GM12878 (cell line): ENCODE data around the gene AIG1. TPM values are rescaled to one million over a fixed set of nuclear protein-coding genes. Genes with fewer than 3 reads are reported as not detected.

Experiments
- ATAC-seq: fragments of 200-7000 bp; cut with Tn5 transposase; 3 replicates; pipeline ENCODE4 v1.9.1; 2020; ENCODE audit warnings: mild to moderate bottlenecking, moderate library complexity
- BruUV-seq: library from RNA; stranded (reverse); fragments of 400-500 nt; replicated peaks from 2 replicates; lab custom pipeline; 2021; lab: Mats Ljungman, UMichigan
- CTCF ChIA-PET: fragments of 300-600 bp; sonication (Branson Sonifier 250); formaldehyde crosslinking; extraction: SDS; loops from one replicate; lab custom pipeline; 2021; ENCODE audit warnings: inconsistent platforms; lab: Yijun Ruan, JAX
- POLR2A ChIA-PET: fragments of 350-600 bp; formaldehyde crosslinking; extraction: SDS; loops from one replicate; lab custom pipeline; 2021; ENCODE audit warnings: inconsistent platforms; lab: Charles Lee
- RAD21 ChIA-PET: fragments of 300-600 bp; sonication (Branson Sonifier 250); formaldehyde crosslinking; loops from one replicate; lab custom pipeline; 2023; ENCODE audit warnings: antibody characterized with exemption; ENCODE audit not compliant: unreplicated experiment; lab: Charles Lee
- SMC1A ChIA-PET: fragments of 300-600 bp; sonication (Branson Sonifier 250); formaldehyde crosslinking; loops from one replicate; lab custom pipeline; 2023; ENCODE audit not compliant: unreplicated experiment, uncharacterized antibody; lab: Charles Lee
- DNase-seq: peaks from one replicate; pipeline ENCODE4 v3.0.0-alpha.2; 2011; ENCODE audit warnings: low read depth, low spot score
- FAIRE-seq: peaks from 3 replicates; lab custom pipeline; 2011; peaks lifted over from hg19 to GRCh38; lab: Jason Lieb, UNC
- H2AFZ ChIP-seq: 2 replicates; pipeline ENCODE4 v1.6.0; 2011; ENCODE audit warnings: low read depth, low read length, control low read depth; ENCODE audit not compliant: control insufficient read depth
- H3K27ac ChIP-seq: 2 replicates; pipeline ENCODE4 v1.5.1; 2011; ENCODE audit warnings: control low read depth; ENCODE audit not compliant: control insufficient read depth, insufficient read depth
- H3K27me3 ChIP-seq, 2 experiments: replicated peaks in 1 of 2; 2 replicates each; pipeline versions ENCODE4 v1.6.0 to v1.6.1; 2011; ENCODE audit warnings: low read length in 1 of 2; ENCODE audit not compliant: control insufficient read depth in 2 of 2, insufficient read depth in 2 of 2
- H3K36me3 ChIP-seq, 2 experiments: 2 replicates each; pipeline ENCODE4 v1.5.1; 2011; ENCODE audit warnings: low read length in 1 of 2; ENCODE audit not compliant: control insufficient read depth in 2 of 2, insufficient read depth in 2 of 2
- H3K4me1 ChIP-seq: 2 replicates; pipeline ENCODE4 v1.6.1; 2011; ENCODE audit warnings: mild to moderate bottlenecking, low read length, moderate library complexity, mixed read lengths; ENCODE audit not compliant: control insufficient read depth, insufficient read depth
- H3K4me2 ChIP-seq: 2 replicates; pipeline ENCODE4 v1.6.0; 2011; ENCODE audit warnings: control low read depth; ENCODE audit not compliant: control insufficient read depth, insufficient read depth
- H3K4me3 ChIP-seq: fragments of 200-600 bp; sonication (generic); 2 replicates; pipeline ENCODE4 v1.5.1; 2016
- H3K79me2 ChIP-seq: 2 replicates; pipeline ENCODE4 v1.6.0; 2011; ENCODE audit warnings: low read length; ENCODE audit not compliant: control insufficient read depth, insufficient read depth
- H3K9ac ChIP-seq: 2 replicates; pipeline ENCODE4 v1.8.0; 2011; ENCODE audit warnings: low read length, control low read depth, mixed read lengths; ENCODE audit not compliant: control insufficient read depth, insufficient read depth
- H3K9me3 ChIP-seq: replicated peaks from 3 replicates; pipeline ENCODE4 v1.5.1; 2011; ENCODE audit warnings: mild to moderate bottlenecking, low read length; ENCODE audit not compliant: control insufficient read depth, insufficient read depth
- H4K20me1 ChIP-seq: 2 replicates; pipeline ENCODE4 v1.6.0; 2011; ENCODE audit not compliant: control insufficient read depth, insufficient read depth
- ATF7 ChIP-seq: fragments of 450-650 bp; IDR thresholded peaks from 2 replicates; pipeline ENCODE4 v1.6.1; 2016; ENCODE audit warnings: low read depth, mild to moderate bottlenecking
- BCL11A ChIP-seq: IDR thresholded peaks from 2 replicates; pipeline ENCODE4 v1.6.1; 2011; ENCODE audit warnings: low read depth, low read length
- CBFB ChIP-seq: IDR thresholded peaks from 2 replicates; pipeline ENCODE4 v1.6.1; 2016; ENCODE audit warnings: antibody characterized with exemption, low read depth
- CREM ChIP-seq: IDR thresholded peaks from 2 replicates; pipeline ENCODE4 v1.6.1; 2014; ENCODE audit warnings: antibody characterized with exemption, low read depth
- EGR1 ChIP-seq, 2 experiments: IDR thresholded peaks; 1 replicate in 1 of 2; 2 replicates in 1 of 2; pipeline ENCODE4 v1.6.1; 2011 to 2012; ENCODE audit warnings: low read depth in 2 of 2, low read length in 2 of 2, borderline replicate concordance in 1 of 2, mild to moderate bottlenecking in 1 of 2, moderate library complexity in 1 of 2
- ESRRA ChIP-seq: IDR thresholded peaks from 2 replicates; pipeline ENCODE4 v1.6.1; 2012; ENCODE audit warnings: mild to moderate bottlenecking, low read length, improper control_type of control experiment
- FOXK2 ChIP-seq: fragments of 450-650 bp; IDR thresholded peaks from 2 replicates; pipeline ENCODE4 v1.6.1; 2017; ENCODE audit warnings: mild to moderate bottlenecking, moderate library complexity
- FOXM1 ChIP-seq: IDR thresholded peaks from 2 replicates; pipeline ENCODE4 v1.6.1; 2012; ENCODE audit warnings: low read depth, mild to moderate bottlenecking, inconsistent platforms, low read length, moderate library complexity
- MEF2A ChIP-seq: IDR thresholded peaks from 2 replicates; pipeline ENCODE4 v1.6.1; 2011; ENCODE audit warnings: low read depth, mild to moderate bottlenecking, low read length, moderate library complexity; ENCODE audit not compliant: insufficient read depth
- NR2C2 ChIP-seq: IDR thresholded peaks from 2 replicates; pipeline ENCODE4 v1.6.1; 2011; ENCODE audit warnings: borderline replicate concordance, low read depth; ENCODE audit not compliant: control insufficient read depth, insufficient read length
- PML ChIP-seq: IDR thresholded peaks from 2 replicates; pipeline ENCODE4 v1.6.1; 2012; ENCODE audit warnings: low read length, inconsistent platforms
- POLR2AphosphoS2 ChIP-seq: IDR thresholded peaks from 2 replicates; pipeline ENCODE4 v1.6.1; 2011; ENCODE audit warnings: low read depth, mild to moderate bottlenecking, low read length, improper control_type of control experiment, moderate library complexity
- RAD21 ChIP-seq: IDR thresholded peaks from 2 replicates; pipeline ENCODE4 v1.6.1; 2011; ENCODE audit warnings: mild to moderate bottlenecking, low read depth, low read length, moderate library complexity; ENCODE audit not compliant: insufficient read depth
- RELA ChIP-seq: fragments of 450-650 bp; IDR thresholded peaks from 2 replicates; pipeline ENCODE4 v1.8.0; 2014; ENCODE audit warnings: borderline replicate concordance; ENCODE audit not compliant: partially characterized antibody
- REST ChIP-seq: IDR thresholded peaks from 2 replicates; pipeline ENCODE4 v1.6.1; 2012; ENCODE audit warnings: mild to moderate bottlenecking, low read depth, low read length
- SMAD1 ChIP-seq: fragments of 450-650 bp; IDR thresholded peaks from 2 replicates; pipeline ENCODE4 v1.6.1; 2018; ENCODE audit warnings: mild to moderate bottlenecking, low read depth; ENCODE audit not compliant: partially characterized antibody
- SMAD5 ChIP-seq: IDR thresholded peaks from 2 replicates; pipeline ENCODE4 v1.6.1; 2016; ENCODE audit warnings: antibody characterized with exemption, low read depth
- STAT3 ChIP-seq: IDR thresholded peaks from 2 replicates; pipeline ENCODE4 v1.6.1; 2011; ENCODE audit warnings: low read depth, low read length, improper control_type of control experiment
- TAF1 ChIP-seq: IDR thresholded peaks from 2 replicates; pipeline ENCODE4 v1.6.1; 2011; ENCODE audit warnings: mild to moderate bottlenecking, low read depth, low read length, borderline replicate concordance
- TCF7 ChIP-seq: IDR thresholded peaks from 2 replicates; pipeline ENCODE4 v1.6.1; 2014; ENCODE audit warnings: antibody characterized with exemption, borderline replicate concordance
- WGBS: methylation state at CpG from one replicate; pipeline ENCODE4 v1.1.6; 2016; ENCODE audit warnings: low lambda C conversion rate; ENCODE audit not compliant: insufficient replicate concordance, insufficient coverage; ENCODE audit errors: missing lambda C conversion rate; 5-methylcytosine and 5-hydroxymethylcytosine counted together
- in situ Hi-C: fragments of 300-500 bp; cut with MboI; formaldehyde crosslinking; loops from 9 replicates; pipeline ENCODE4 v1.14.3; 2018; ENCODE audit warnings: mixed read lengths
- intact Hi-C: fragments of 100-400 bp; cut with micrococcal nuclease; formaldehyde crosslinking; loops from one replicate; pipeline ENCODE4 v1.14.2; 2022; ENCODE audit not compliant: unreplicated experiment
- polyA plus RNA-seq, 11 experiments: library from polyadenylated mRNA; depleted of rRNA in 4 of 11; unstranded in 6 of 11; stranded (reverse) in 5 of 11; fragments of >200 nt; fragmentation: Nextera tagmentation in 4 of 11; fragmentation: Illumina TruSeq in 1 of 11; extraction: Ambion mirVana in 4 of 11; extraction: Trizol in 1 of 11; gene quantifications; 1 replicate in 1 of 11; 2 replicates in 10 of 11; pipeline versions ENCODE4 v1.2.1 to v1.2.3, GENCODE V29; 2011 to 2016; ENCODE audit warnings: inconsistent platforms in 2 of 11, missing spikeins in 2 of 11, low read depth in 1 of 11
- total RNA-seq, 4 experiments: library from RNA; depleted of rRNA in 3 of 4; stranded (reverse); fragments of >200 nt in 3 of 4; fragmentation: Illumina TruSeq in 1 of 4; extraction: Trizol in 1 of 4; gene quantifications; 2 replicates each; pipeline versions ENCODE4 v1.2.1 to v1.2.3, GENCODE V29; 2013 to 2021

AIG1 gene
- total and polyA plus RNA-seq, 10 of the 15 experiments (the other 5 are each of a cell fraction or from before 2014, with no cell fraction given): 27.0 to 74.5 (median 36.4) TPM

GRCh38 chr6:143149771-143150170 lies 89.1 kb downstream of the AIG1 start:
- FAIRE-seq: no peak
- Histone ChIP-seq H3K27me3 (no peaks in the 10 kb centered on the region), H3K9me3 (no peaks in the 10 kb centered on the region), H3K27ac (no peak overlapping the region), H3K9ac (no peak overlapping the region), H4K20me1 (no peaks in the 10 kb centered on the region), H2AFZ (no peak overlapping the region), H3K36me3 (no peaks in the 10 kb centered on the region), H3K4me3 (no peak overlapping the region), H3K4me2 (no peak overlapping the region)
- 100% methylated on average over 2 of the region's 2 CpGs for WGBS
- POLR2A ChIA-PET: no interaction called here
- no peak for ATAC-seq
- intact Hi-C loops: no loop called here
- no TSS peak for BruUV-seq
- RAD21 ChIA-PET: no interaction called here
- TF ChIP-seq TAF1 (no peak), STAT3 (no peak), TCF7 (no peak), PML (no peak), REST (no peak), BCL11A (no peak), CBFB (no peak), SMAD1 (no peak), ESRRA (no peak), NR2C2 (no peak), RELA (no peak), MEF2A (no peak), FOXK2 (no peak), POLR2AphosphoS2 (no peak), CREM (no peak), RAD21 (no peak), EGR1 (IDR thresholded peaks at IDR 0.05; ENCODE audit: borderline replicate concordance in 1 of 2, low read depth in 2 of 2, low read length in 2 of 2) (no peak), SMAD5 (no peak), ATF7 (no peak), FOXM1 (no peak)
- TF ChIP-seq, all 136 proteins: peak for 0
- in situ Hi-C loops: no loop called here
- Histone ChIP-seq H3K4me1 (no peaks in the 10 kb centered on the region), H3K79me2 (no peaks in the 10 kb centered on the region)
- no peak for DNase-seq
- SMC1A ChIA-PET: interaction anchor here (2.2 kb wide), 1 partner anchor 8 kb away, joined by 6 read pairs; no protein-coding TSS in a partner anchor
- CTCF ChIA-PET: interaction anchor here (1.1 kb wide), 1 partner anchor 23 kb away, joined by 3 read pairs; no protein-coding TSS in a partner anchor
